Right lobe of liver (tissue), 4 donors: Measurements from ENCODE around the gene EFNA5.

Source experiments
- POLR2A ChIP-seq: fragments of 450-650 bp; IDR thresholded peaks from one replicate; pipeline ENCODE4 v1.6.1; 2017; ENCODE audit warnings: antibody characterized with exemption, mild to moderate bottlenecking
- TF ChIP-seq, protein P1 (sequence below), 4 donors: fragments of 200-600 bp in 3 of 4; fragments of 450-650 bp in 1 of 4; IDR thresholded peaks; one replicate each; pipeline versions ENCODE4 v1.5.1 to v1.8.0; 2016 to 2022; ENCODE audit warnings: antibody characterized with exemption in 4 of 4, mild to moderate bottlenecking in 2 of 4
- donor health status: DM: no; HTN: no; CAD: no.
- donor health status: DM: no; HTN: no; CAD: no.
- donor health status: DM: no; HTN: yes; CAD: no.

DNA sequence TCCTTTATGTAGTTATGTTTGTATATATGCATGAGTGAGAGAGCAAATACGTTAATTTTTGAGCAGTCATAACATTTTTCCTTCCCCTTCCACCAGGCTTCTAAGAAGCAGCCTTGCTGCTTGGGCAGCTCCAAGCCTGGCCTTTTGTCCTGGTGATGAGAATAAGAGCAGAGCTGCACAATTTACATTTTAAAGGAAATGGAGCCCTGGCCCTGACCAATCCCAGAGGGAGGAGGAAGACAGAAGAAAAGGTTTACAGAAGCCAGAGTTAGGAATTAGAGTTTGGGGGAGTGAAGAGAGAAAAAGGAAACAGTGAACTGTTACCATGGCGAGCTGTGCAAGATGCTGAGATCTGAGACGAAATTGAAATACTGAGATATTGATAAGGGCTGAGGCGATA, 25.3 kb upstream of the EFNA5 start:
- TF ChIP-seq, protein P1, sequence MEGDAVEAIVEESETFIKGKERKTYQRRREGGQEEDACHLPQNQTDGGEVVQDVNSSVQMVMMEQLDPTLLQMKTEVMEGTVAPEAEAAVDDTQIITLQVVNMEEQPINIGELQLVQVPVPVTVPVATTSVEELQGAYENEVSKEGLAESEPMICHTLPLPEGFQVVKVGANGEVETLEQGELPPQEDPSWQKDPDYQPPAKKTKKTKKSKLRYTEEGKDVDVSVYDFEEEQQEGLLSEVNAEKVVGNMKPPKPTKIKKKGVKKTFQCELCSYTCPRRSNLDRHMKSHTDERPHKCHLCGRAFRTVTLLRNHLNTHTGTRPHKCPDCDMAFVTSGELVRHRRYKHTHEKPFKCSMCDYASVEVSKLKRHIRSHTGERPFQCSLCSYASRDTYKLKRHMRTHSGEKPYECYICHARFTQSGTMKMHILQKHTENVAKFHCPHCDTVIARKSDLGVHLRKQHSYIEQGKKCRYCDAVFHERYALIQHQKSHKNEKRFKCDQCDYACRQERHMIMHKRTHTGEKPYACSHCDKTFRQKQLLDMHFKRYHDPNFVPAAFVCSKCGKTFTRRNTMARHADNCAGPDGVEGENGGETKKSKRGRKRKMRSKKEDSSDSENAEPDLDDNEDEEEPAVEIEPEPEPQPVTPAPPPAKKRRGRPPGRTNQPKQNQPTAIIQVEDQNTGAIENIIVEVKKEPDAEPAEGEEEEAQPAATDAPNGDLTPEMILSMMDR (IDR thresholded peaks at IDR 0.05), result no peak
- TF ChIP-seq POLR2A, result no peak
